DOHH2 (cell line): ENCODE results near the gene RPP38.

ENCODE experiments used
- EZH2phosphoT487 ChIP-seq: fragments of 200-600 bp; sonication (generic); IDR thresholded peaks from 2 replicates; pipeline ENCODE4 v1.6.1; 2017; ENCODE audit warnings: borderline replicate concordance, mild to moderate bottlenecking, antibody characterized with exemption, low read length, moderate library complexity, mixed read lengths
- TF ChIP-seq, protein P1 (sequence below): fragments of 200-600 bp; sonication (generic); IDR thresholded peaks from one replicate; pipeline ENCODE4 v1.5.1; 2014; ENCODE audit warnings: antibody characterized with exemption, mild to moderate bottlenecking, low read depth, low read length; ENCODE audit not compliant: poor library complexity, severe bottlenecking

GRCh38 chr10:15149042-15149771, 52.1 kb downstream of the RPP38 start:
- TF ChIP-seq, protein P1, sequence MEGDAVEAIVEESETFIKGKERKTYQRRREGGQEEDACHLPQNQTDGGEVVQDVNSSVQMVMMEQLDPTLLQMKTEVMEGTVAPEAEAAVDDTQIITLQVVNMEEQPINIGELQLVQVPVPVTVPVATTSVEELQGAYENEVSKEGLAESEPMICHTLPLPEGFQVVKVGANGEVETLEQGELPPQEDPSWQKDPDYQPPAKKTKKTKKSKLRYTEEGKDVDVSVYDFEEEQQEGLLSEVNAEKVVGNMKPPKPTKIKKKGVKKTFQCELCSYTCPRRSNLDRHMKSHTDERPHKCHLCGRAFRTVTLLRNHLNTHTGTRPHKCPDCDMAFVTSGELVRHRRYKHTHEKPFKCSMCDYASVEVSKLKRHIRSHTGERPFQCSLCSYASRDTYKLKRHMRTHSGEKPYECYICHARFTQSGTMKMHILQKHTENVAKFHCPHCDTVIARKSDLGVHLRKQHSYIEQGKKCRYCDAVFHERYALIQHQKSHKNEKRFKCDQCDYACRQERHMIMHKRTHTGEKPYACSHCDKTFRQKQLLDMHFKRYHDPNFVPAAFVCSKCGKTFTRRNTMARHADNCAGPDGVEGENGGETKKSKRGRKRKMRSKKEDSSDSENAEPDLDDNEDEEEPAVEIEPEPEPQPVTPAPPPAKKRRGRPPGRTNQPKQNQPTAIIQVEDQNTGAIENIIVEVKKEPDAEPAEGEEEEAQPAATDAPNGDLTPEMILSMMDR: no peak
- no peak for TF ChIP-seq EZH2phosphoT487
